HPDE6-E6E7 (cell line): ENCODE measurements around the gene RNASE13.

Experiments
- DNase-seq: peaks from one replicate; pipeline ENCODE4 v3.0.0; 2011; ENCODE audit warnings: missing footprints; ENCODE audit errors: extremely low spot score

The RNASE13 gene

GRCh38 chr14:21034707-21035106 is at the start of gene RNASE13:
Gene RNASE13, minus strand, starts transcription at chr14:21034807. Its CDS starts 519 bp downstream, at chr14:21034288.
- no peak for DNase-seq

- DNase-seq, result no peak
Measured at GRCh38 chr14:21084396-21084795, 49.8 kb upstream of the RNASE13 start.

GRCh38 chr14:21083565-21084325 is 49.1 kb upstream of the RNASE13 start:
- DNase-seq, result no peak

- no peak for DNase-seq
Measured at GRCh38 chr14:21081521-21082142, 47.0 kb upstream of the RNASE13 start.

- DNase-seq, result no peak
Measured at GRCh38 chr14:21078726-21079125, 44.1 kb upstream of the RNASE13 start.

- DNase-seq, result no peak
Measured at GRCh38 chr14:21078287-21078686, 43.7 kb upstream of the RNASE13 start.

GRCh38 chr14:21077672-21078071 is 43.1 kb upstream of the RNASE13 start:
- no peak for DNase-seq

- DNase-seq, result no peak
Measured at GRCh38 chr14:21075719-21076437, 41.3 kb upstream of the RNASE13 start.

GRCh38 chr14:21074398-21075272 is 40.0 kb upstream of the RNASE13 start:
- DNase-seq, result no peak

GRCh38 chr14:21073921-21074320 is 39.3 kb upstream of the RNASE13 start:
- DNase-seq, result no peak

GRCh38 chr14:21072781-21073339 is 38.3 kb upstream of the RNASE13 start:
- DNase-seq, result no peak

- no peak for DNase-seq
Measured at GRCh38 chr14:21072031-21072473, 37.4 kb upstream of the RNASE13 start.

- DNase-seq, result peak; percentile 59
Measured at GRCh38 chr14:21071225-21072030, 36.8 kb upstream of the RNASE13 start.

- no peak for DNase-seq
Measured at GRCh38 chr14:21070610-21071224, 36.1 kb upstream of the RNASE13 start.

GRCh38 chr14:21070083-21070609 is 35.5 kb upstream of the RNASE13 start, which contains the start of gene ARHGEF40:
Gene ARHGEF40, plus strand, starts transcription at chr14:21070304. Its CDS starts 93 bp downstream, at chr14:21070397.
- DNase-seq, result no peak

- DNase-seq, result no peak
Measured at GRCh38 chr14:21069388-21070082, 34.9 kb upstream of the RNASE13 start.

- peak; percentile 72 for DNase-seq
Measured at GRCh38 chr14:21068521-21069387, 34.1 kb upstream of the RNASE13 start.
